ENCODE data around the gene FARS2. TPM values are rescaled to one million over a fixed set of nuclear protein-coding genes. Genes with fewer than 3 reads are reported as not detected.
A peak's percentile ranks its signal among the peaks of the same experiment; 100 is the strongest.

Gene FARS2
- total RNA-seq, 2 experiments from 2014 or later, result 13.8 to 14.3 TPM

GRCh38 chr6:5713519-5713918 lies 452.2 kb downstream of the FARS2 start:
- BruUV-seq (replicated peaks), result no TSS peak
- H3K9me2 ChIP-seq (ENCODE audit: insufficient read depth, low read length), result no peaks in the 10 kb centered on the region
- no peaks in the 10 kb centered on the region for H3K79me2 ChIP-seq (ENCODE audit: insufficient read depth, low read depth, low read length)
- H3K36me3 ChIP-seq (ENCODE audit: insufficient read depth, low read length), result no peaks in the 10 kb centered on the region; the same call in 1 of the 2 replicates
- no peak for TF ChIP-seq EZH2phosphoT487 (IDR thresholded peaks at IDR 0.05; ENCODE audit: borderline replicate concordance, low read depth, low read length)
- no peak for TF ChIP-seq CTCF (conservative IDR thresholded peaks at IDR 0.05; ENCODE audit: low read length)
- H3K4me2 ChIP-seq (ENCODE audit: low read length), result no peak overlapping the region
- no peaks in the 10 kb centered on the region for H4K20me1 ChIP-seq (ENCODE audit: insufficient read depth, low read length)
- no peak overlapping the region for H2AFZ ChIP-seq (ENCODE audit: low read length)
- no peak for DNase-seq (ENCODE audit: low spot score)
- H3K4me1 ChIP-seq (ENCODE audit: insufficient read depth, low read length, poor library complexity, severe bottlenecking), result peaks cover 7% of the 10 kb centered on the region
- no peak overlapping the region for H3K4me3 ChIP-seq (ENCODE audit: low read depth, low read length, poor library complexity, severe bottlenecking)
- ChIA-PET CTCF (ENCODE audit: unreplicated experiment) (no interaction called here), POLR2A (no interaction called here)
- H3K27ac ChIP-seq (ENCODE audit: low read depth, low read length, poor library complexity, severe bottlenecking), result no peak overlapping the region
- intact Hi-C loops (cut with micrococcal nuclease; ENCODE audit: unreplicated experiment), result no loop called here
- H3K9me3 ChIP-seq (ENCODE audit: low read length), result peaks cover 4% of the 10 kb centered on the region; the same call in 1 of the 2 replicates

GRCh38 chr6:5718231-5718947 lies 457.1 kb downstream of the FARS2 start:
- H3K9me2 ChIP-seq (ENCODE audit: insufficient read depth, low read length), result no peaks in the 10 kb centered on the region
- no peak overlapping the region for H3K4me3 ChIP-seq (ENCODE audit: low read depth, low read length, poor library complexity, severe bottlenecking)
- no peaks in the 10 kb centered on the region; the same call in 1 of the 2 replicates for H3K36me3 ChIP-seq (ENCODE audit: insufficient read depth, low read length)
- no TSS peak for BruUV-seq (replicated peaks)
- peak; percentile 73 for DNase-seq (ENCODE audit: low spot score)
- no peaks in the 10 kb centered on the region for H3K79me2 ChIP-seq (ENCODE audit: insufficient read depth, low read depth, low read length)
- intact Hi-C loops (cut with micrococcal nuclease; ENCODE audit: unreplicated experiment), result no loop called here
- peak overlapping the region; percentile 59 for H2AFZ ChIP-seq (ENCODE audit: low read length)
- ChIA-PET CTCF (ENCODE audit: unreplicated experiment) (no interaction called here), POLR2A (interaction anchor here (1.5 kb wide), 1 partner anchor 18 kb away, joined by 4 read pairs; no protein-coding TSS in a partner anchor)
- peaks cover 4% of the 10 kb centered on the region; the same call in 1 of the 2 replicates for H3K9me3 ChIP-seq (ENCODE audit: low read length)
- no peaks in the 10 kb centered on the region; the same call in 1 of the 2 replicates for H4K20me1 ChIP-seq (ENCODE audit: insufficient read depth, low read length)
- H3K4me2 ChIP-seq (ENCODE audit: low read length), result peak overlapping the region; percentile 41
- H3K4me1 ChIP-seq (ENCODE audit: insufficient read depth, low read length, poor library complexity, severe bottlenecking), result peaks cover 26% of the 10 kb centered on the region
- no peak for TF ChIP-seq EZH2phosphoT487 (IDR thresholded peaks at IDR 0.05; ENCODE audit: borderline replicate concordance, low read depth, low read length)
- no peak for TF ChIP-seq CTCF (conservative IDR thresholded peaks at IDR 0.05; ENCODE audit: low read length)
- H3K27ac ChIP-seq (ENCODE audit: low read depth, low read length, poor library complexity, severe bottlenecking), result peak overlapping the region; percentile 21
